GM21576 (cell line): ENCODE data around the gene ADARB2.

Experiments
- ATAC-seq: cut with Tn5 transposase; IDR thresholded peaks from one replicate; pipeline ENCODE4 v1.9.1; 2021; ENCODE audit warnings: mild to moderate bottlenecking, moderate library complexity; ENCODE audit not compliant: unreplicated experiment

Gene ADARB2

DNA sequence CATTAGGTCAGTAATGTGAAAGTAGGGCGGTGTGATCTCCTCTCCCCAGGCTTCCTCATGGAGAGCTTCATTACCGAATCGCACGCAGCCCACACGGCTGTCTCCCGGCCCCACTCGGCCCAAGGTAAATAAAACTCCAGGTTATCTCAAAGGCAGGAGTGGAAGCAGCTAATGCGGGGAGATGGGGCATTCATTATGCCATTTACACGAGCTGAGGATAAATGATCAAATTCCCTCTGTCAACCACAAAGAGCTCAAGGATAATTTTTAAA, 93.5 kb downstream of the ADARB2 start:
- no peak for ATAC-seq

GRCh38 chr10:1643161-1643907, 94.0 kb downstream of the ADARB2 start:
- peak; percentile 64 for ATAC-seq

DNA sequence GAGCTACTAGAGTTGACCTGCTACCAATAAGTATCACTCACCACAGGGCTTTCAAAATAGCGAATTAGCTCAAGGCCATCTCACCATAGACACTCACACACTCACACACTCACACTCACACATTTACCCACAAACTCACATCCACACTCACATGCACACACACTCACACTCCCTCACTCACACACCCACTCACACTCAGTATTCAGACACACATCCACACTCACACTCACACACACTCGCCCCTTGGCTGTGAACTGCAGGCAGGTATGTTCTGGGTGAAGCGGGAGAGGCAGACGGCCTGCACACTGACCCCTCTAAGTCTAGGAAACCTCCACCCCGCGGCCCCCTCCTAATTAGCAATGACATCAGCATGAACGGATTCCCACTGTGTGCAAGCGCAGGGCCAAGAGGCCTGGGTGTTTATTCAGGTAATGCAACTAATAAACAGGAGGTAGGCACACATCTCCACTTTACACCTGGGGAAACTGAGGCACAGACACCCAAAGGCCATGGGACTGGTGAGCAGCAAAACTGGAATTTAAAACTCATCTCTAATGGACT, 94.6 kb downstream of the ADARB2 start:
- ATAC-seq: no peak

DNA sequence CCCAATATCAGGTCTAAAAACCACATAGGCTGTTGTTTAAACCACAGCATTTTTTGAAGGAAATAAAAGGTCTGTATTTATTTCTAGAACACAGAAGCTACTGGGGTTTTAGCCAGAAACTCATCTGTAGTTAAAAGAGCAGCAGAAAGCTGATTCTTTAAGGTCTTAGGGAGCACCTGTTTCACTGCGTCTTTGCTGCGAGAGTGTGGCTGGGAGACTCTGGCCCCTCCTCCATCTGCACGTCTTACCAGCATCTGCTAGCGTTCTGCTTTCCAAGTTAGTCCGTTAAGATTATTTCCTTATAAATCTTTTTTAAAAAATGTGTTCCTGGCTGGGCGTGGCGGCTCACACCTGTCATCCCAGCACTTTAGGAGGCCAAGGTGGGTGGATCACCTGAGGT, 95.9 kb downstream of the ADARB2 start:
- ATAC-seq: no peak

DNA sequence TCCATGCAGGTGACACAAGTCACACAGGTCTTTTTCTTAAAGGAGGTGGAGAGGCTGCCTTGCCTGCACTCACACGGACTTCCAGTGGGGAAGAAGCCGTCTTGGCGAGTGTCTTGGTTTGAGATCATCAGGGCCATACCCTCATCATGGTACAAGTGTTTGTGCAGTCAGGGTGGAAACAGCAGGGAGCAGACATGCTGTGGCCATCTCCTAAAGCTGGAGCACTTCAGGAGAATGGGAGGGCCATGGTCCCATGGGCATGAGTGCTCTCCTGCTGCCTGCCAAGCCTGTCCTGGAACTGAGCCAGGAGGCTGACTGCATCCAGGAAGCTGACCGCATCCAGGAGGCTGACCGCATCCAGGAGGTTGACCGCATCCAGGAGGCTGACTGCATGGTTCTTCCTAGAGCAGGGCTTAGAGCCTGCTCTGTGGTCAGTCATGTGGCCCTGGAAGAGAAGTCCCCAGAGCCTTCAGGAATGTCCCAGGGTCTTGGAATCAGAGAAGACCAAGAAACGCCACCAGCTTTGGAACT, 98.4 kb downstream of the ADARB2 start:
- no peak for ATAC-seq

- no peak for ATAC-seq
Observed at GRCh38 chr10:1635340-1635739, 102.0 kb downstream of the ADARB2 start.

DNA sequence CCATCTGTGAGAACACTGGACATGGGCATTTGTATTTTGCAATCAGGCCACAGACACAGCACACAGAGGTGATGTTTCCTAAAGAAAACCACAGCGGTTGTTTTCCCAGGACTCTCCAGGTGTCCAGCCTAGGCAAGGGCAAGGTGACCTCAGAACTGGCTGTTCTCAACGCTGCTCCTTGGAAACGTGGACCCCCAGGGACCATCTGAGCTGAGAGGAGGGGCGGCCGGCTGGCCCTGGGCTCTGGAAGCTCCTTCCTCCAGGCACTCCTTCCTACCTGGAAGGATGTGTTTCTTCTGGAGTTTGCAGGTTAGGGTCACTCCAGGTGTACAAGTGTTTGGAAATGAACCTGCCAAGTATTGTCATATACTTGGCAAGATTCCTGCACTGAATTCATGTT, 103.1 kb downstream of the ADARB2 start:
- ATAC-seq: no peak

DNA sequence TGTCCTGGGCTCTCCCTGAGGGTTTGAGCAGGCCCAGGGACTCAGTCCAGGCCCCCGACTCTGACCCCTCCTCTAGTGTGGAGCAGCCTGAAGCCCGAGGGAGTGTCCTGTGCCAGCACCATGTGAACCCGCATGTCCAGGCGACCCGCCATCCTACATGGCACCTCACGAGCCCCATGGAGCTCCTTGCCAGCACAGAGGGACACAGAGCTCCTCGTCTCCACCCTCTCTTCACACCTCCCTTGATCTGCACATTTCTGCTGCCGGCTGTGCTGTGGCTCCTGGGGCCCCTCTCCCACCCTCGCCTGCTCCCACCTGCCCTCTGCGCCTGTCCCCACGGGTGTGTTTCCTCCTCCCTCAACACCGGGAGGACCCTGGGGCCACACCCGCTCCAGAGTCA, 103.5 kb downstream of the ADARB2 start:
- ATAC-seq: no peak

GRCh38 chr10:1632596-1632995, 104.7 kb downstream of the ADARB2 start:
- ATAC-seq: no peak

GRCh38 chr10:1632141-1632540, 105.2 kb downstream of the ADARB2 start:
- ATAC-seq: no peak

DNA sequence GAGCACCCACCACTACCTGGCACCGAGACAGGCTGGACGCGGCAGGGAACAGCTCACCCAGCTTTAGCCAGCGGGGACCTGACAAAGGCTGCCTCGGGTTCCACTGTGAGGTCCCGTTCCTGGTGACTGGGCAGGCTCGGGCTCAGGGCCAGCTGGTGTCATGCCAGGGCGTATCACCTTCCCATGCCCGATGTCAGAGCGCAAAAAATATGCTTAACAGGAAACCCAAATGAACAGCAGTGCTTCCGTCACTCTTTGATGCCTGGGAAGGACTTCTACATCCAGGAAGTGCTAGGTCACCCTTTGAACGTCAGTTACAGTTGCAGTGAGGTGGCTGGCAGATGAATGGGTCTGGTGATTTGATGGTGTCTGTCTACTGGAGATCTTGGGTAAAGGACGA, 106.0 kb downstream of the ADARB2 start:
- no peak for ATAC-seq

GRCh38 chr10:1630304-1630703, 107.0 kb downstream of the ADARB2 start:
- ATAC-seq: no peak

DNA sequence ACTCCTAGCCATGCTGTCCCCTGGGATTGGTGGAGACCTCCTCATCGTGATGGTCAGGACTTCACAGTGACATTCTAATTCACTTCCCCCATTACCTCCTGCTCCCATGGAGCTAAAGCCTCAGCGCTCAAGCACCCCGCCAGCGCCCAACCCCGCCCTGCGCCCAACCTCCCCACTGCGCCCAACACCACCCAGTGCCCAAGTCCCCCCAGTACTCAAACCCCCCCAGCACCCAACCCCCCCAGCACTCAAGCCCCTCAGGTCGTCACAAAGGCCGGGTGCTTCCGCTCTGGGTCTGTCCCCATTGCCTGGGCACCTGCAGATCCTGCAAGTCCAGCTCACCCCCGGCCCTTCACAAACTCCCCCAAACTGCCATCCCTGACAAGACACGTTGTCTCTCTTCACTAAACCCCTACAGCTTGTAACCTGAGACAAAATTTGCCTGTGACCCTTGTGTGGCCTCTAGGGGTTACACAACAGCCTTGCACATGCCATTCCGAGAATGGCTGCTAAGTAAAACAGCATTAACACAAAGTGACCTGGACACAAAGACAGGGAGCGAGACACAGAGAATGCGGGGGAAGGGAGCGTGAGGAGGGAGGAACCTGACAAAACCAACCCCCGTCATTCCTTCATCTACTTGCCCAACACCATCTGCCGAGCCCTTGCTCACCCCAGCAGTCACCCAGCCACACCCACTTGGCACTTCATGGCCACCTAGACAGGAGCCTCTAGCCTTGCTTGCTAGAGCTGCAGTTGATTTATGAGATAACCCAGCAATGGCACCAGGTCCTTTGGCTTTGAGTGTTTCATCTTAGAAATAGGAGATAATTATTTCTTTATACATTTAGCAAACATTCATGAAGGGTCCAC, 107.8 kb downstream of the ADARB2 start:
- ATAC-seq: no peak

DNA sequence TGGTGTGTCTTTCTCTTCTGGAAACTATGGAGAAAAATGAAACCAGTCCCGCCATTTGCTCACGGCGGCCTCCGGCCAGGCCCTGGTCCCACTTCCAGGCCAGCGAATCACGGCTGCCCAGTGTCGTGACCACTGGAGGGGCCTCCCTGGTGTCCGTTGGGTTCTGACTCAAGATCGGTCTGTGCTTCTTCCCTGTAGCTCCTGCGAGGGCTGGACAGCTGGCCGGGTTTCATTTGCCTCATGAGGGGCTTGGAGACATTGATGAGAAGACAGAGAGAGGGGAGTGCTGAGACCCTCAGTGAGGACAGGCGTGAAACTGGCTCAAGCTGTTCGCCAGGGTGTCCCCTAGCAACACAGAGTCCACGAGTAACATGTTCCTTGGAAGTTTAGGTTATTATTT, 108.6 kb downstream of the ADARB2 start:
- no peak for ATAC-seq

DNA sequence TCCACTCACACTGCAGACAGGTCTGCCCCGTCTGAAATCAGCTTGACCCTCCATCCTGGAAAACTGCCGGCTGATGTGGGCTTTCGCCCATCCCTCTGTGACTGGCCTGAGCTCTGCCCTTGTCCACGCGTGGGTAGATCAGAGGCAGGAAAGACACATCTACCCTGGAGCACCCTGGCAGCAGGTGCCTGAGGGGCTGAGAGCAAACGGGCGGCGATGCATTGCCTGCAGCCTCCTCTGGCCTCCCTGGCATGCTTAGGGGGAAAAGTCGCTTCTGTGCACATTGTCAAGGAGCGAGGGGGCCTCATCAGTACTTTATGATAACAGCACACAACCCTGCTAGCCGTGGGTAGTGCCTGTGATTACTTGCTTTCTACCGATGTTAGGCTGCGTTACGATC, 109.4 kb downstream of the ADARB2 start:
- ATAC-seq: no peak

DNA sequence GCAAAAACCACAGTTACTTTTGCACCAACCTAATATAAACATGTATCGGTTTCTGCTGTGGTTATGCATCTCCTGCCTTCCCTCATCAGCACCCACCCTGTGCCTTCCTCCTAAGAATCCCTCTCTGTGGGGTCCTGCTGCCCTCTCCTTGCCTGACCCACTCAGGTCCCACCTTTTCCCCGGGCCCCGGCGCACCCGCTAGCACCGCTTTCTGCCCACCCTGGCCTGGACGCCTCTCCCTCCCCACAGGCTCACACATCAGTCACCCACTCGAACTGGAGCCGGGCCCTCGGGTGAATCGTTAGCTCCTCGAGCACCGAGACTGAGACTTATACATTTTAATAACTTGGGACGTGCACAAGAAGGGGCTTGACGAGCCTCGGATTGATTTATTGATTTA, 110.5 kb downstream of the ADARB2 start:
- ATAC-seq: no peak

GRCh38 chr10:1626410-1626809, 110.9 kb downstream of the ADARB2 start:
- no peak for ATAC-seq

DNA sequence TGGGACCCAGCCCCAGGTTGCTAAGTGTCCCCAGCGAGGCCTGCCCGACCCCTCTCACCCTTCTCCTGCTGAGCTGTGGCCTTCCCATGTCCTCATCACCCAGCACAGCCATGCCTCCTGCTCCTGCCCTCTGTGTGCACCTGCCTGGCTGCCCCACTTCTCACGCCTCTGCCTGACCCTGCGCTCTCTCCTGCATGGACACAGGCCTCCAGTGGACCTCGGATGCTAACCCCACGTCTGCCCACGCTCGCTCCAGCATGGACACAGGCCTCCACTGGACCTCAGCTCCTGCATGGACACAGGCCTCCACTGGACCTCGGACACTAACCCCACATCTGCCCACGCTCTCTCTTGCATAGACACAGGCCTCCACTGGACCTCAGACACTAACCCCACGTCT, 111.6 kb downstream of the ADARB2 start:
- no peak for ATAC-seq

DNA sequence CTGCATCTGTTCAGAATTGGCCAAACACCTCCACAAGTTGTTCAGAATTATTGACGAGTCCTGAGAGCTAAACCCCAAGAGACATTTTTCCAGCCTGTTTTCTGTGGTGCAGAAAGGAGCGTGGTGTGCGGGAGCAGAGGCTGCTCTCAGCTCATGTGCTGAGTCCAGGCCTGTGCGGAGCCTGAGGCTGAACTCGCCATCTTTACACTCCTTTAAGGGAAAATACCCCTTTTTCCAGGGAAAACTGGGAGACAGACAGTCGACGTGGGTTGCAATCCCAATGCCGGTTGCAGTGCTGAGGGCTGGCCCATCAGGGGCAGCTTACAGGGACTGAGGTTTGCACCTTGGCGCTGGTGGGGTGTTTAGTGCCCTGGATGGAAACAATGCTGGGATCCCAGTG, 112.2 kb downstream of the ADARB2 start:
- ATAC-seq: no peak

- ATAC-seq: no peak
Observed at GRCh38 chr10:1624240-1624639, 113.1 kb downstream of the ADARB2 start.

DNA sequence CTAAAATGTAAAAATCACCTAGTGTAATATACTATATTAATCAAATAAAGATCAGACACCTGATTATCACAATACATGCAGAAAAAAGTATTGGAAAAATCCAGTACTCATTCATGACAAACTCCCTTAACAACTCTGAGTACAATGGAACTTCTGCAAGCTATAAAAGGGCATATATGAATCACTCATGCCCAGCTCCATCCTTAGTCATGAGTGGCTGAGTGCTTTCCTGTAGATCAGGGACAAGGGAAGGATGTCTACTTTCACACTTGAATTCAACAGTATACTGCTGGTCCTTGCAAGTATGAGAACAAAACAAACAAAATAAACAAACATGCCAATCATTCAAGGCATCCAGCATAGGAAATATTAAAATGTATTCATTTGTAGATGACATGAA, 116.5 kb downstream of the ADARB2 start:
- no peak for ATAC-seq
